G401.6 (cell line): ENCODE measurements around the gene CELF2.
"Not testable (repeated sequence)": the region's sequence is repeated elsewhere in the genome, so short reads cannot be mapped to it uniquely, and the experiment has no call there.

Source experiments
- FAIRE-seq: peaks from 2 replicates; lab custom pipeline; 2012; peaks lifted over from hg19 to GRCh38; lab: Jason Lieb, UNC

The CELF2 gene

DNA sequence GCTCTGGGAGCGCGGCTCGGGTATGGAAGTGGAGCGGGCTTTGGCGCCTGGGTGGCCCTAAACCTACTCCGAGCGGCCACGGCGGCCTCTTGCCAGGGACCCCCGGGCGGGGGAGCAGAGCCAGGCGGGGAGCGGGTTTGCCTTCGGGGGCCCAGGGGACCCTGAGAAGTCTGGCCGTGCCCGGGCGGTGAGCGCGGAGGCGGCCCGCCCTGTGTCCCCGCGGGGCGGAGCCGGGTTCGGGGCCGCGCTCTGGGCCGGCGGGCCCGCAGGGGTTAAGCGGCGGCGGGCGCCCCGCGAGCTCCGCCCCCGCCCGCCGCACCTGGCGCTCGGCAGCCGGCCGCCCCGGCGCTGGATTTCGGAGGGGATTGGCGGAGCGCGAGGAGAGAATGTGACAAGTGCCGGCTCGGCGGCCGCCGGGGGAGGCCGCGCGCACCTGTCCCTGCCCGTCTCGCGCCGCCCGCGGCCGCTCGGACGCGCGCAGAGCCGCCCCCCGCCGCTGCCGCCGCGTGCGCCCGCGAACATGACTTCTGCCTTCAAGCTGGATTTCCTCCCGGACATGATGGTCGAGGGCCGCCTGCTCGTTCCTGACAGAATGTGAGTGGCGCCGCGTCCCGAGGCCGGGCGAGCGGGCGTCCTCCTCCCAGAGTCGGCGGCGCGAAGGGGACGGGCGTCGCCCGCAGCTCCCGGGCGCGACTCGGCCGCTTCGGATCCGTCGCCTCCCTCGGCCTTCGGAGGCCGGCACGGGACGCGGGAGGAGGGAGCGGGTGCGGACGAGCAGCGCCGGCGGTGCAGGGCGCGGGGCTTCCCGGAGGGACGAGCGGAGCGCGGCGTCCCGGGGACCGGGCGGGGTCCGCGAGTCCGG lies at the start of gene CELF2:
CELF2 (plus strand) TSS at position 303 of the 862 bp plus-strand sequence; CDS start at position 521, 218 bp downstream.
- no peak for FAIRE-seq

DNA sequence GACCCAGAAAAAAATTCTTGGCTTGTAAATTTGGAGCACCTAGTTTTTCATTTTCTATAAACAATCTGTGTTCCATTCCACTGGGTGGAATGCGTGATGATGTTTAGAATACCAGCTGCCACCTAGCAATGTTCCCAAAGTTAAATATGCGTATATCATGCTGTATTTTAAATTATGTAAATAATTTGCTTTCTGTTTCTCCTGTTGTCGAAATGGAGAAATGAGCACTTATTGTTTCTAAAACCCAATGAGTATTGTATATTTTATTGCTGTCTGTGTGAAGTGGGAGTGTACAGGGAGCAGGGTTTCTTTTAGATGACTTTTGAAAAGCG lies 49.4 kb upstream of the CELF2 start:
- FAIRE-seq: no peak

DNA sequence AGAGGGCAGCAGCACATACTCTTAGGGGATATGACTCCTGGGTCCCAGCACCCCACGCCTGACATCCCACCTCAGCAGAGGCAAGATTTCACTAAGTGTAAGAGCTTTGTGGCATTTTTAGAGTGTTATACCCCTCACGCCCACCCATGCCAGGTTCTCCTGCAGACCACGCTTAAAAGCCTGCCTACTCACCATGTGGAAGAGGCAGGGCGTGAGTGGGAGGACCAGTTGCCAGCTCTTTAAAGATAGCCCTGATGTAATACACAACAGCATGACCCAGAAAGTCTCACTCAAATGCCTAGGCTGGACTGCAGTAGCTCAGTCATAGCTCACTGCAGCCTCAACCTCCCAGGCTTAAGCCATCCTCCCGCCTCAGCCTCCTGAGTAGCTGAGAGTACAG lies 44.4 kb upstream of the CELF2 start:
- FAIRE-seq: no peak

DNA sequence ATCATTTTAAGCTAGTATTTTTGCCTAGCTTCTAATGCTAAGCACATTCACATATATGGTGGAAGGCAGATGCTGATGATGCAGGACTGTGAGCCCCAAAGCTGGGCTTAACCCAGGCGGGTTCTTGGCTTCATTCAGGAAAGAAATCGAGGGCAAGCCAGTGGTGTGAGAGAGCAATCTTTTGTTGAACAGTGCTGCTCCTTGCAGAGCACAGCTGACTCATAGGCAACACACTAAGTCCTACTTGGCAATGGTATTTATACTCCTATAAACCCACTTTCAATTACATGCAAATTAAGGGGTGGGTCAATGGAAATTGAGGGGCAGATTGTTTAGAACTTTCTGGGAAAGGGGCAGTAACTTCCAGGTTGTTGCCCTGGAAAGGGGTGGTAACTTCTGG lies 42.0 kb upstream of the CELF2 start:
- no peak for FAIRE-seq

DNA sequence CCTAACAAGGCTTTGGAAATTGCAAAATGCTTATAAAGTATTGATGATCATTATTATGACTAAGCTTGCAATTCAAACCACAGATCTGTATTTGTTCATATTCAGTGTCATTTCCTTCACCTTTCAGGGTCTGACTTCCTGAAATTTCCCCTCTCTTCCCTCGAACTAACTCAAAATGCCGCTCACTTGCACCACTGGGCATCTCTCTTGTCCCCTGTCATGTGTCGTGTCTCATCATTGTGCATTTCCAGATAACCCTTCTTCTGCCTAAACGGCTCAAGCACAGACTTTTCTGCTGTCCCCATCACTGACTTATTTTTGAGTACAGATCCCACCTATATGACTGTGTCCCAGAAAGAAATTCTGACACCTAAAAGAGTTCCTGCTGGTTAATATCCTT lies 41.0 kb upstream of the CELF2 start:
- no peak for FAIRE-seq

- FAIRE-seq: no peak
Measured at GRCh38 chr10:10977226-10977956, 40.3 kb upstream of the CELF2 start.

DNA sequence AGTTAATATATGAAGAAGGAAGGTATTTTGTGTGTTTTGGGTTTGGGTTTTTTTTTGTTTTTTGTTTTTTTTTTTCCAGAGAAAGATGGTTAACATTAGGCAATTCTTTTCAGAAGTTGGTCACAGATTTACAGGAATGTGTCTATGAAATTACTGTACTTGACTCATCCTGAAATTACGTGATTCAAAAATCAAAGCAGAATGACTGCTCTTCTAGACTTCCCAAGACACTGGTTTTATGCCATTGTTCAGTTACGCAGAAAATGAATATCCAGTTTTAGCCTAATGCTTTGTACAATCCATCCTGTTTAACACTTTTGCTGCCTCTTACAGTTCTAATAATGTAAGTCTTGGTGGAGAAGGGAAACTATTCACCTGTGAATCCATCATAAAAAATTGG lies 39.7 kb upstream of the CELF2 start:
- no peak for FAIRE-seq

GRCh38 chr10:10985361-10985760 lies 32.3 kb upstream of the CELF2 start:
- no peak for FAIRE-seq

- no peak for FAIRE-seq
Measured at GRCh38 chr10:10986606-10987005, 31.1 kb upstream of the CELF2 start.

DNA sequence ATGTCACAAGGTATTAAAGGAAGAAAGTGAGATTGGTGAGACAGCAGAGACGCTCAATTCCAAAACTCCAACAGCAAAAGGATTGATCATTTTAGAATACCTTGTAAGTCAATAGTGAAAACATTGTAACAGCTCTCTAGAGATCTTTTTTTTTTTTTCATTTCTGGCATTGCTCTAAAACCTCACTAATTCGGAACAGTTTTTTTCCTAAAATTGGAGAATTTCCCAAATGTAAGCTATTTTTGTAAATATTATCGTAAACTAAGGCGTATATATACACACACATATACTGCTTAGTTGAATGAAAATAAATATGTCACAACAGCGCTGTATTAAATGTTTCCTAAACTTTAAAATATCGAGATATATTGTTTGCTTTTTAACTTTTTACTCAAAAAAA lies 30.6 kb upstream of the CELF2 start:
- no peak for FAIRE-seq

DNA sequence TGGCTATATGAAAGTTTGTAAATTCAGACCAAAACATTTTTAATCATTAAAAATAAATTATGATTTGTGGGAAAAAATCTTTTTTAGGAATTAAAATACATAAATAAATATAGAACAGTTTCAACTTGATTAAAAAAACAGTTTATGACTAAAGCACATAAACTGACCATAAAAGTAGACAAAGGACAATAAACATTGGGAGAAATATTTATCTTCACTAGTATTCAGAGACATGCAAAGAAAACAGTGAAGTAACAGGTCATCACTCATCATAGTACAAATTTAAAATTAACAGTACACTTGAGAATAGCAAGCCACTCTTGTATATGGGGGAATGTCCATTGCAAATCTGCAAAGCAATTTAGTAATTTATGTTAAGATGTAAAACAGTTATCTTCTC lies 28.0 kb upstream of the CELF2 start:
- no peak for FAIRE-seq

DNA sequence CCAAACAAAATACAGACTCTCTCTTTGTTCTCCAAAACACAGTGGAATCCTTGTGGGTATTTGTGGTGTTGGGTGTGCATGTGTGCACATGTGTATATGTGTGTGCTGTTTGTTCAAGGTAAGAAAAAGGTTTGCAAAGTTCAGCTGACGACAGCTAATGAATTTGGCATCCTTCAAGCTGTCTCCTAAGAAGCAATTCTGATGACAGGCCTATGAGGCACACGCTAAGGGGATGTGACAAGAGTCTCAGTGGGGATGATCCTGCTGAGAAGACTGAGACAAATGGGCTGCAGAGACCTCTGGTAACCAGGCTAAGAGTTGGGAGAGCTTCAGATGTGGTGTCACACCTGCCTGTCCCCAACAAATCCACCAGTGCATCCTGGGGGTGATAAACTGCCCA lies 26.5 kb upstream of the CELF2 start:
- no peak for FAIRE-seq

DNA sequence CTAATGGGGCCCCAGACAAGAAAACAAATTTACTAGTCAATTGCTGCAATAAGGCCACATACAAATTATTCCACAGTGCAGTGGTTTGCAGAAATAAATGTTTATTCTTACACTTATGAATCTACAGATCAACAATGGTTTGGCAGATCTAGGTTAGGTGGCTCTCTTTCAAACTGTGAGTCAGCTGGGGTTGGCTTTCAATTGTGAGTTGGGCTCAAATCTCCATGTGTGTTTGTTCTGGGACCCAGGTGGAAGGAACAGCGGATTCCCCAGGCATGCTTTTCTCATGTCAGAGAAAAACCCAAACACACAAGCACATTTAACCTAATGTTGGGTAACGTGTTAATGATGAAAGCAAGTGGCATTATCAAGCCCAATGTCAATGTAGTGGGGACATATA lies 25.6 kb upstream of the CELF2 start:
- no peak for FAIRE-seq

DNA sequence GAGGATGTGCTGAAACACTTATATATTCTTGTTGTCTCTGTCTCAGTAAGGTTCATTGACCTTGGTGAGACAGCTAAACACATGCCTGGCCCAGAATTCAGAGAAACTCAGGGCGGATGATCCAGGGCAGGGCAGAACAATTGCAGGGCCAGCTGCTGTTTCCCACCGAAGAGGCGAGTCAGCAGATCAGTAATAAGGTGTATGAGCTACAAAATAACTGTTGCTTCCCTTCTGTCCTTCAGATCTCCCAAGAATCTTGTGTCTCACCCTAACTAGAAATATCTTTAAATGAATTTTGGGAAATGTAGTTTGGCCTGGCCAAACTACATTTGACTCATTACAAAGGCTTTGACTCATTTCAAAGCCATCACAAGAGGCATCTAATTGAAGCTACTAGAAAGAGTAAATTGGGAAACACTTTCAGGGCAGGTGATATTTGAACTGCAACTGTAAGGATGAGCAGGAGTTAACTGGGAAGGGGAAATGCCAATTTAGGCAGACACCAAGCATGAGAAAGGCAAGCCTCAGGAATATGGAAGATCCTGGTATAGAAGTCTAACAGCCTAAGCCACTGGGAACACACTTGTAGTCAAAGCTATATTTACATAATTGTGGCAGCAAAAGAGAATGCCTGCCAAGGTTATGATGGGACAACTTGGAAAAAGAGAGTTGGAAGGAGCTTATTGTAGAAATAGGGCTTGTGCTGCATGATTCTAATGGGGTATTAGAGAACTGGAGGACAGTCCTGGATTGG lies 24.5 kb upstream of the CELF2 start:
- FAIRE-seq: no peak

DNA sequence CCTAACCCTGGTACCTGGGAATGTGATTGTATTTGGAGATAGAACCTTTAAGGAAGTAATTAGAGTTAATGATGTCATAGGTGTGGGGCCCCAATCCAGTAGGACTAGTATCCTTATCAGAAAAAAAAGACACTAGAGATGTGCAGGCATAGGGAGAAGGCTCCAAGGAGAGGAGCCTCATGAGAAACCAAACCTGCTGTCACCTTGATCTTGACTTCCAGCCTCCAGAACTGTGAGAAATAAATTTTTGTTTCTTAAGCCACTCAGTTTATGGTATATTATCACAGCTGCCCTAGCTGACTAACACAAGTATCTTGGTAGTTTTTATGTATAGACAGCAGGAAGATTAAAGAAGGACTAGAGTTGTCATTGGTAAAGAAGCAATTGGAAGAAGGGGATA lies 23.9 kb upstream of the CELF2 start:
- no peak for FAIRE-seq

DNA sequence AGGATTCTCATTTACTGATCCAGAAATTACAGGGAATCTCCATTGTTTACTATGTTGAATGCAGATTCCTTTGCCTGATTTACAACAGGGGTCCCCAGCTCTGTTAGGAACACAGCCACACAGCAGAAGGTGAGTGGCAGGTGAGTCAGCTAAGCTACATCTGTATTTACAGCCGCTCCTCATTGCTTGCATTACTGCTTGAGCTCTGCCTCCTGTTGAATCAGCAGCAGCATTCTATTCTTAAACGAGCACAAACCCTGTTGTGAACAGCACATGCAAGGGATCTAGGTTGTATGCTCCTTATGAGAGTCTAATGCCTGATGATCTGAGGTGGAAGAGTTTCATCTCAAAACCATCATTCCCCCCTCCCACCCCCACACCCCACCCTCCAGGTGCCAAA lies 23.3 kb upstream of the CELF2 start:
- no peak for FAIRE-seq

DNA sequence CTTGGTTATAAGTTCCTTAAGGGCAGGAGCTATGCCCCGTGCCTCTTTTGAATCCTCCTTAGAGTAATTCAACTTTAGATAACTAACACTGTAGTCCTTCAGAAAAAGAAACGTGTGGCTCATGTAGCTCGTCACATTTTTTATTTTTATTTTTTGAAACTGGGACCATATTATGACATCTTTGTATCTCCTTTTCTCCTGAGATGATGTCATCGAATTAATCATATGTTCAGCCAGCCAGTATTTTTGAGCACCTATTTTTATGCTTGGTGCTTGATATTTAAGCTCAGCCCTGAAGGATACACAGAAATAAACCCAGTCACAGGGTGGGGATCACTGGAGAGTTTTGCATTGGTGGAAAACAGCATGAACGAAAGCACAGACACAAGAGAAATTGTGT lies 22.6 kb upstream of the CELF2 start:
- FAIRE-seq: no peak

- no peak for FAIRE-seq
Measured at GRCh38 chr10:10996966-10997620, 20.6 kb upstream of the CELF2 start.

- not testable (repeated sequence) for FAIRE-seq
Measured at GRCh38 chr10:10999501-10999900, 18.2 kb upstream of the CELF2 start.

DNA sequence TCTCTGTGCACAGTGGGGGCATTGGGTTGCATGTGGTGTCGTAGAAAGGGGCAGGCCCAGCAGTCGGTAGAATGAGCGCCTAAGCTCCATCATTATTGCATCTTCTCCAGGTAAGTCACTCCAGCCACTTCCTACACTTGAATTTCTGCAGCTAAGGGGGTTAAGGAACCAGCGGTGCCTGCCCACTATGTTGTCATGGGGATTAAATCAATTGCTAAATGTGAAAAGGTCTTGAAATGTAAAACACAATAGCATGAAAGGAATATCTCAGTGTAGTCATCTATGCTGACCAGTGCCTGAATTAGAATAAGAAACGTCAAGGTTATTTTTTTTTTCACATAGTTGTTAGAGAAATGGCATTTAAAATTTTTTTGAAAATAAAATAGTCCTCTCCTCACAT lies 15.2 kb upstream of the CELF2 start:
- FAIRE-seq: no peak

DNA sequence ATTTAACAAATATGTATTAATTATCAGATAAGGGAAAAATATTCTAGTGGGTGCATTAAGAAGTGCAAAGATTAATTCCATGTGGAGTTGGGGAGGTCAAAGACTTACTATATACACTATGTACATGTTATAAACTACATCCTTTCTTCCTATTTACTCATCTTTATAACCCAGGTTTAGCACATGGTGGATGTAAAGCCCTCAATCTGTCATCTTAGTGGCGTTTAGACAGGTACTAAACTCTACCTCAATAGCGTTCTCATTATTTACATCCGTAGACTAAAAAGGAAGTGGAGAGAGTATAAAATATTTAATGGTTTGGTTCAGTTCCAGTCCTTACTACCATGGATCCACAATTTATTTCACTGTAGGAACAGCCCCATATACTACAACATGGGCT lies 14.8 kb upstream of the CELF2 start:
- no peak for FAIRE-seq

- no peak for FAIRE-seq
Measured at GRCh38 chr10:11003679-11004078, 14.0 kb upstream of the CELF2 start.
